ENCODE results near the gene PIANP. TPM values are rescaled to one million over a fixed set of nuclear protein-coding genes. Genes with fewer than 3 reads are reported as not detected.

Gene PIANP
- total RNA-seq, 1 donor from 2014 or later, result 5.6 TPM

- Histone ChIP-seq H3K4me3 (no peak overlapping the region), H3K9me3 (no peaks in the 10 kb centered on the region), H3K27me3 (no peaks in the 10 kb centered on the region), H3K36me3 (no peaks in the 10 kb centered on the region), H3K27ac (no peak overlapping the region), H3K4me1 (peaks cover 13% of the 10 kb centered on the region)
- no peak for DNase-seq (ENCODE audit: extremely low spot score in 2 of 2)
- TF ChIP-seq POLR2AphosphoS5 (IDR thresholded peaks at IDR 0.05; ENCODE audit: insufficient read depth in 1 of 2, low read depth in 1 of 2), result no peak
- TF ChIP-seq CTCF (IDR thresholded peaks at IDR 0.05), result no peak
- no peak for TF ChIP-seq POLR2A (IDR thresholded peaks at IDR 0.05)
- intact Hi-C loops (cut with DNase I), result no loop called here
Observed at GRCh38 chr12:6697584-6698351, 2.8 kb downstream of the PIANP start.

- intact Hi-C loops (cut with DNase I), result no loop called here
- Histone ChIP-seq H3K9me3 (no peaks in the 10 kb centered on the region), H3K27me3 (no peaks in the 10 kb centered on the region), H3K4me1 (peaks cover 13% of the 10 kb centered on the region), H3K36me3 (no peaks in the 10 kb centered on the region), H3K27ac (no peak overlapping the region), H3K4me3 (no peak overlapping the region)
- no peak for DNase-seq (ENCODE audit: extremely low spot score in 2 of 2)
- no peak for TF ChIP-seq POLR2A (IDR thresholded peaks at IDR 0.05)
- TF ChIP-seq CTCF (IDR thresholded peaks at IDR 0.05), result no peak
Observed at GRCh38 chr12:6696690-6697583, 3.7 kb downstream of the PIANP start.

GRCh38 chr12:6695313-6696045 lies 5.1 kb downstream of the PIANP start:
- H3K27ac ChIP-seq, result no peak overlapping the region
- peaks cover 18% of the 10 kb centered on the region for H3K4me1 ChIP-seq
- no peaks in the 10 kb centered on the region for H3K36me3 ChIP-seq
- no peak for DNase-seq (ENCODE audit: extremely low spot score in 2 of 2)
- intact Hi-C loops (cut with DNase I), result no loop called here
- no peak overlapping the region for H3K4me3 ChIP-seq
- no peaks in the 10 kb centered on the region for H3K27me3 ChIP-seq
- H3K9me3 ChIP-seq, result no peaks in the 10 kb centered on the region
- no peak for TF ChIP-seq POLR2A (IDR thresholded peaks at IDR 0.05)
- no peak for TF ChIP-seq CTCF (IDR thresholded peaks at IDR 0.05)
- TF ChIP-seq POLR2AphosphoS5 (IDR thresholded peaks at IDR 0.05; ENCODE audit: insufficient read depth in 1 of 2, low read depth in 1 of 2), result no peak

- no peak overlapping the region for H3K4me3 ChIP-seq
- no peaks in the 10 kb centered on the region for H3K9me3 ChIP-seq
- H3K27me3 ChIP-seq, result no peaks in the 10 kb centered on the region
- intact Hi-C loops (cut with DNase I), result no loop called here
- H3K4me1 ChIP-seq, result peaks cover 18% of the 10 kb centered on the region
- no peak overlapping the region for H3K27ac ChIP-seq
- DNase-seq (ENCODE audit: extremely low spot score in 2 of 2), result no peak
- H3K36me3 ChIP-seq, result no peaks in the 10 kb centered on the region
- no peak for TF ChIP-seq CTCF (IDR thresholded peaks at IDR 0.05)
- no peak for TF ChIP-seq POLR2A (IDR thresholded peaks at IDR 0.05)
- no peak for TF ChIP-seq POLR2AphosphoS5 (IDR thresholded peaks at IDR 0.05; ENCODE audit: insufficient read depth in 1 of 2, low read depth in 1 of 2)
Observed at GRCh38 chr12:6694701-6695100, 5.9 kb downstream of the PIANP start.

Measured in vagina (tissue), 2 donors.